SK-N-SH (cell line): ENCODE data around the gene LIN7A.
"Not testable (repeated sequence)": the region's sequence is repeated elsewhere in the genome, so short reads cannot be mapped to it uniquely, and the experiment has no call there.

Experiments
- GABPA ChIP-seq: IDR thresholded peaks from 2 replicates; pipeline ENCODE4 v1.4.0; 2012; ENCODE audit warnings: low read depth, mild to moderate bottlenecking
- NFIC ChIP-seq: IDR thresholded peaks from 2 replicates; pipeline ENCODE4 v1.4.0; 2012; ENCODE audit warnings: borderline replicate concordance
- TEAD4 ChIP-seq: IDR thresholded peaks from 2 replicates; pipeline ENCODE4 v1.4.0; 2012; ENCODE audit warnings: mild to moderate bottlenecking, borderline replicate concordance; ENCODE audit not compliant: insufficient read depth

DNA sequence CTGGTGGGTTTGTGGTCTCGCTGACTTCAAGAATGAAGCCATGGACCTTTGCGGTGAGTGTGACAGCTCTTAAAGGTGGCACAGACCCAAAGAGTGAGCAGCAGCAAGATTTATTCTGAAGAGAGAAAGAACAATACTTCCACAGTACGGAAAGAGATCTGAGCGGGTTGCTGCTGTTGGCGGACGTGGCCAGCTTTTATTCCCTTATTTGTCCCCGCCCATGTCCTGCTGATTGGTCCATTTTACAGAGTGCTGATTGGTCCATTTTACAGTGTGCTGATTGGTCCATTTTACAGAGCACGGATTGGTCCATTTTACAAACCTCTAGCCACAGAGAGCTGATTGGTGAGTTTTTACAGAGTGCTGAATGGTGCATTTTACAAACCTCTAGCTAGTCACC lies 59.3 kb downstream of the LIN7A start:
- not testable (repeated sequence) for TF ChIP-seq TEAD4, NFIC, GABPA
